ENCODE data around the gene EHBP1.

GRCh38 chr2:62803961-62804360 lies 98.4 kb downstream of the EHBP1 start:
- TF ChIP-seq, protein P1, sequence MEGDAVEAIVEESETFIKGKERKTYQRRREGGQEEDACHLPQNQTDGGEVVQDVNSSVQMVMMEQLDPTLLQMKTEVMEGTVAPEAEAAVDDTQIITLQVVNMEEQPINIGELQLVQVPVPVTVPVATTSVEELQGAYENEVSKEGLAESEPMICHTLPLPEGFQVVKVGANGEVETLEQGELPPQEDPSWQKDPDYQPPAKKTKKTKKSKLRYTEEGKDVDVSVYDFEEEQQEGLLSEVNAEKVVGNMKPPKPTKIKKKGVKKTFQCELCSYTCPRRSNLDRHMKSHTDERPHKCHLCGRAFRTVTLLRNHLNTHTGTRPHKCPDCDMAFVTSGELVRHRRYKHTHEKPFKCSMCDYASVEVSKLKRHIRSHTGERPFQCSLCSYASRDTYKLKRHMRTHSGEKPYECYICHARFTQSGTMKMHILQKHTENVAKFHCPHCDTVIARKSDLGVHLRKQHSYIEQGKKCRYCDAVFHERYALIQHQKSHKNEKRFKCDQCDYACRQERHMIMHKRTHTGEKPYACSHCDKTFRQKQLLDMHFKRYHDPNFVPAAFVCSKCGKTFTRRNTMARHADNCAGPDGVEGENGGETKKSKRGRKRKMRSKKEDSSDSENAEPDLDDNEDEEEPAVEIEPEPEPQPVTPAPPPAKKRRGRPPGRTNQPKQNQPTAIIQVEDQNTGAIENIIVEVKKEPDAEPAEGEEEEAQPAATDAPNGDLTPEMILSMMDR (IDR thresholded peaks at IDR 0.05): no peak
- no peak for TF ChIP-seq POLR2AphosphoS5 (IDR thresholded peaks at IDR 0.05)
- TF ChIP-seq EP300 (IDR thresholded peaks at IDR 0.05): no peak
- TF ChIP-seq POLR2A (IDR thresholded peaks at IDR 0.05): no peak

Data from stomach (tissue), 4 donors.